NCI-H1092 treated with DMSO at 0.1 percent for 48 hours (cell line): ENCODE results near the gene CST4.
"Not testable (repeated sequence)": the region's sequence is repeated elsewhere in the genome, so short reads cannot be mapped to it uniquely, and the experiment has no call there.

Experiments used
- DNase-seq: peaks from one replicate; lab custom pipeline; 2025; lab: John Stamatoyannopoulos, UW

Gene CST4

DNA sequence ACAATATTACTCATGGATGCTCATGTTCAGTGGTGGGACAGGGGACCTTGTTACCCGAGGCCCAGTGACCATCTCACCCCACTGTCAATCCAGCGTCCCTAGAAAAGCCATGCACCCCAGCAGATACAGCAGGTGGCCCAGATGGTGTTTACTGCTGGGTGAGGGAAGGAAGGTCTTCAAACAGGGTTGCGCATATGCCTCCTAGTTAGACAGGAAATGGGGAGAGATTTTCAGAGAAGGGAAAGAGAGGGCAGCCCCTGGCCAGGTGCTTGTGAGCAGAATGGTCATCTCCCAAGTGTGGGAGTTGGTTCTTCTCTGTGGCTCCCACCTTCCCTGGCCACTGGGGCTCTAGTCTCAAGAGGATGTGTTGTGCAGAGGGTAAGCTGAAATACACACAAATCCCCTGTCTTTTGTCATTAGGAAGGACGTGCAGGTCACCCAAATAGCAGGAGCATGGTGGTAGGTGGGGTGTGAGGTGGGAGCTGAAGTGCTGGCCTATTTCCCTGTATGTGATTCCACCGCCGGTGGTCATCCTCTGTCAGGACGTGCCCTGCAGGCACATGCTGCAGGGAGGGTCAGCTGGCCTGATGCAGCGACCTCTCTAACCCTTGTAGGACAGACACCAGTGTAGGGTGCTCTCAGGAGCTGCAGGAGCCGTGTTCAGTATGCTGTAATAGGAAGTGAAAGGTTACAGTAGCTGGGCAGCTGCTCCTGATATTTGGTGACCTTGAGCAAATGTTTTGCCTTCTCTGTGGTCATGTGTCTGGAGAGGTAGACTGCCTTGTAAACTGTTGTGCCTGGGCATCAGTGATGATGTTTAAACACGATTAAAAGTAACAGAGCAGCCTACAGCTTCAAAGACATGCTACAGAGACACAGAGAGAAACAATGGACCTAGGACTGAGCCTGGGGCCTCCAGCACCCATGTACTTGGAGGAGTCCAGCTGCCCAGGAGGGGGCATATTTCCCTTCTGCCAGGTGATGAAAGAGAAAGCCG lies 47.9 kb downstream of the CST4 start:
- no peak for DNase-seq

DNA sequence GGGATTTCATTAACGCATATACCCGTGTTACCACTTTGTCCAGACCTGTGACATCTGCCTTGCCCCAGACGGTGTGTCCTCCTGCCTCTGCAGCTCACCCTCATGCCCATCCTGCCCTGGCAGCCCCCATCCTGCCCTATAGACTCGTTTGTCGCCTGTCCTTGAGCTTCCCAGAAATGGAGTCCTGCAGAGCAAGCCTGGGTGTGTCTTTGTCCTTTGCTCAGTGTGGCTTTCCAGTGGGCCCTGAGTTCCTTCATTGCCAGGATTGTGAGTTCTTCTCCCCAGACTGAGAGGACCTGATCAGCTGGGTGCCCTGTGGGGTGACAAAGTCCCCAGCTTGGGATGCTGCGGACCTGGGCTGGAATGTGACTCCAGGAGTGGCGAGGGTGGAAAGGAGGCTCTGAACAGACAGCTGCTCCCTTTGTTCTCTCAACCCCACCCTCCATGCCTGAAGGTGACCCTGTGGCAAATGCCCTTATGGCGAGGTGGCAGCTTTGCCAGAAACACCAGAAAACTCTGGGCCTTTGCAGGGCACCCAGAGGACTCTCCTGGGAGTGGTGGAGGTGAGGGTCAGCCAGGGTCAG lies 48.7 kb downstream of the CST4 start:
- DNase-seq: no peak

DNA sequence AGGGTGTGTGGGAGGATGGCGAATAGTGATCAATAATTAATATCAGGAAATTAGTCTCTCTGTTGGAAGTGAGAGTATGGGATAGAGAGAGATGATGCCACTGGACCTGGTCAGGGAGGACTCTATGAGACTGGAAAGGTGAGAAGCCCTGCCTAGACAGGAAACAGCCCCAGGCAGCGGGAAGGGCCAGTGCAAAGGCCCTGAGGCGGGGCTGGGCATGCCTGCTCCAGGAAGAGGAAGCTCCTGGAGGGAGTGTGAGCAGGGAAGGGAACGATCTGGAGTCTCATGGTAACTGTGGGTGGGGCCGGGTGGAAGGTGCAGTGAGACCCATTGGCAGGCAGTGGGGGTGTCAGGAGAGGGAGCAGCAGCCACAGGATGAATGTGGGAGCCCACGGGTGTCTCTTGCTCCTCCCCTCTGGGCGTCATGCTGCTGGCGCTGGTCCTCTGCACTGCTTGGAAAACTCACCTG lies 49.3 kb downstream of the CST4 start:
- no peak for DNase-seq

DNA sequence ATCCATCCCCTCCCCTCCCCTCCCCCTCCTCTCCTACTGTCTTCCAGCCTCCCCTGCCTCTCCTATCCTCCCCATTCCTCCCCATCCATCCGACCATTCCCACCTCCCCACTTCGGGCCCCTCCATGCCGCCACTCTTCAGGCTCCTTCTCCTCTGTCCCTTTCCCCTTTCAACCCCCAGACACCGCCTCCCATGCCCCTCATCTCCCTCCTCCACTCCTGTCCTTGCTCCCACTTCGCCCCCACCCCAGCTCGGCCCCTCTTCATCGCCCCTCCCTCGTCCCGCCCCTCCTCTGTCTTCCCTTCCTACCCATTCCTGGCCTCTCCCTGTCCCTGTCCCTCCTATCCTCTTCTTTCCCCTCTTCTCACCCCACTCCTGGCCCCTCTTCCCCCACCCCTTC lies 50.5 kb downstream of the CST4 start:
- DNase-seq: no peak

DNA sequence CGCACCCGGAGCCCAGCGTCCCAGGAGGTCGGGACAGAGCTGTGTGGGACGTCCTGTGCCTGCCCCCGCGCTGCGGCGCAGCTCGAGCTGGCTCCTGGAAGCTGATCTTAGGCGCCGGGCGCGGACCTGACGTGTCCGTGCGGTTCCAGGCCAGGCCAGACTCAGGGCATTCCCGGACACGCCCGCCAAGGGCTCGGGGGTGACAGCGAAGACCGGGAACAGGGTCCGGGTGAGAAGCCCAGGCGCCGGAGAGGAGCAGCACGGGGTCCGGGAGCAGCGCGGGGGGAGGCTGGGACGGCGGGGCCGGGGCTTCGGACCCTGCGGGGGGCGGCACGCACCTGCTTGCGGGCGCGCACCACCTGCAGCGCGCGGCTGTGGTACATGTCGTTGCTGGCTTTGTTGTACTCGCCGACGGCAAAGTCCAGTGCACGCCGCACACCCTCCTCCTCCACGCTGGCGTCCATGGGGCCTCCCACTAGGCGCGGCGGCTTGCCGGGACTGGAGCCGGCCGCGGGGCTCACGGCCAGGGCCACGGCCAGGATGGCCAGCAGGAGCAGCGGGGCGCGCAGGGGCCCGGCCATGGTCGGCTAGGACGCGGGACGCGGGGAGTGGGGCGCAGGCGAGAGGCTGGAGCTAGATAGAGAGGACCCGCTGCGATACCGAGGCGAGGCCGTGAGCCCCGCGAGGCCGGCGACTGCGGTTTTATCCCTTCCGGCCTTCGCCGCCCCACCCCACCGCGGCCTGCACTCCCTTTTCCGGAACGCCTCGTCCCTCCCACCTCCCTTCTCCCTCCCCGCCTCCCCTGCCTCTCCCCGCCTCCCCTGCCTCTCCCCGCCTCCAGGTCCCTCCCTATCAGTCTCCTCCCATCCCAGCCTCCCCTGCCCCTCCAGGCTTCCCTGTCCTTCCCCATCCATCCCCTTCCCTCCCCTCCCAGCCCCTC lies 51.3 kb downstream of the CST4 start, which contains the start of gene CST3:
Gene CST3, minus strand, starts transcription at position 674 of the 940 bp plus-strand sequence. Its CDS starts 93 bp downstream, at position 581.
- peak; percentile 78 for DNase-seq

DNA sequence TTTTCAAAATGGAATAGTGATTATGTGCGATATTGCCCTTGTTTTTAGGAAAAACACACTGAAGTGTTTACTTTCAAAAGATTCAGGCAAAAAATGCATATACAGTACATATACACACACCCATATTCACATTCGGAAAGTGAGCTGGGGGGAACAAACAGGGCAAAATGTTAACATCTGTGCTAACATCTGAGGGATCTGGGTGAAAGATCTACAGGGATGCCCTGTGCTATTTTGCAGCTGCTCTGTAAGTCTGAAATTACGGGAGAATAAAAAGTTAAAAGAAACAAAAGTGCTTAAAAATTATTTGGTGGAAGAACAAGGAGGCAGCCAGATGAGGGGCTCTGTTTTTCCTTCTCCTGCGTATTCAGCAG lies 51.9 kb downstream of the CST4 start:
- no peak for DNase-seq

DNA sequence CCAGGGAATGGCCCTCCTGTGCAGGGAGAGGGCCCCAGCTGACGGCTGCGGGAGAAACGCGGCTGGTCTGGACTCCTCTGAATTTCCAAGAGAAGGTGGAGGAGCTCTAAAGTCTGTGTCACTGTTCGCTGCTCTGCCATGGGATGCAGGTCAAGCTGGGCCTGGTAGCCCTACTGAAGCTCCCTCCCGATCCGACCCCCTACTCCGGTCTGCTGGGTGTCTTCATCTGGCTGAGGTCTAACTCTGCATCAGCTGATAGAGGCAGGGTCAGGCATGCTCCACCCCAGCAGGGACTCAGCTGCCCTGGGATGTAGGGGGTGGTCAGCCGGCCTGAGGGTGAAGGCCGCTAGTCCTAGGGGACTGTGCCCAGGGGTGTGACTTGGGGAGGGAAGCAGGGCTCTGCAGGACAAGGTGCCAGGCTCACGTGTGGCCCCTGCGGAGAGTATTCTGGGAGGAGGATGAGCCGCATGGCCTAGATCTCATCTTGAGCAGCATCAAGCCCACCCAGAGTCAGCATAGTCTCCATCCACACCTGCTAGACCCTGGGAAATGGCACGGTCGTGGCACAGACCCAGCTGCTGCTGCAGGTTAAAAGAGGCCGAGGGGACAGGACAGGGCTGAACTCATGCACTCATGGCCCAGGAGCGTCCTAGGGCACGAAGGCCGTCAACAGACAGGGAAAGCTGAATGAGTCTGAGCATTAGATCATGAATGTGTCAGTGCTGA lies 52.5 kb downstream of the CST4 start:
- DNase-seq: no peak

DNA sequence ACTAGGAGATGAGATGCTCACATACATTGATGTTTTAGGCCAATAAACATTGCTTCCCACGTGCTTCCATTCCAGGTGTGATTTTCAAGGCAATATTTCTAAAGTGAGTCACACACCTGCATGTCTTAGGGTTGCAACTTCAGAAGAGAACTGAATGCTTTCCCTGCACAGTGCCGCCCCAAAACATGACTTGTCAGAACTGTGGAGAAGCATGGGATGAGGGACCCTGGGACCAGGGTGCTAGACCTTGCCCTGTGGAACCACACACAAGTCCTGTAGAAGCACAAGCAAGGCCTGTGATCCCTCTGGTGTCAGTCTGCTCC lies 53.1 kb downstream of the CST4 start:
- DNase-seq: not testable (repeated sequence)
